HG03159 (cell line): ENCODE measurements around the gene INTS12.

Source experiments
- ATAC-seq: cut with Tn5 transposase; IDR thresholded peaks from one replicate; pipeline ENCODE4 v1.9.1; 2021; ENCODE audit warnings: mild to moderate bottlenecking, moderate library complexity; ENCODE audit not compliant: unreplicated experiment

The INTS12 gene

DNA sequence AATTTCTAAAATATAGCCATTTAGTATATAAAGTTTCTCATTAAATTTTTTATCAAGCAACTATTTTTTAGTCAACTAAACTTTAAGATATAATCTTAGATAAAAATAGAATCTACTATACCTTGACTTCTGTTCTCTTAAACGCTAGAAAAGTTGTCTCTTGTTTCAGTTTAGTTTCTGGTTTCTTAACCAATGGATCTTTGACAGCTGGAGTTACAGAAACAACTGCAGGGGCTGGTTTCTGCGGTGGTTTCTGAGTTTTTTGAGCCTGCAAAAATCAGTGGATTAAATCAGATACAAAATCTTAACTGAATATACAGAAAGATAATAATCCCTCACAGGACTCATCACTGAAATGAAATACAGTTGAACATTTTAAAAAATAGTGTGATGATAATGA, 21.9 kb downstream of the INTS12 start:
- no peak for ATAC-seq

DNA sequence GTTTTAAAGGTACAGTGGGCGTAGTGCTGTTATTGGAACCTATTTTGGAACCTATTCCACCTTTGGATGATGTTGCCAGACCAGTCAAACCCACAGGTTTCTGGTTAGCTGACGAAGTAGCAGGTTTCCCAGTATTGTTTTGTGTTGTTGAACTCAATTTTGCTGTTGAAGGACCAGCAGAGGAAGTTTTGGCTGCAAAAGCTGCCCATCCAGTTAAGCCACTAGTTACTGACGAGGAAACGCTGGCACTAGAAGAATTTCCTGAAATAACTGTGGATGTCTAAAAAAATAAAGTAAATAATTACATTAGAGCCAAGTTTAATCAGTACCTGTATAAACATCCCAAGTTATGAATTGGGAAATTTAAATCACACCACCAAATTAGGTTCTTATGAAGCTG, 25.5 kb downstream of the INTS12 start:
- ATAC-seq, result no peak

DNA sequence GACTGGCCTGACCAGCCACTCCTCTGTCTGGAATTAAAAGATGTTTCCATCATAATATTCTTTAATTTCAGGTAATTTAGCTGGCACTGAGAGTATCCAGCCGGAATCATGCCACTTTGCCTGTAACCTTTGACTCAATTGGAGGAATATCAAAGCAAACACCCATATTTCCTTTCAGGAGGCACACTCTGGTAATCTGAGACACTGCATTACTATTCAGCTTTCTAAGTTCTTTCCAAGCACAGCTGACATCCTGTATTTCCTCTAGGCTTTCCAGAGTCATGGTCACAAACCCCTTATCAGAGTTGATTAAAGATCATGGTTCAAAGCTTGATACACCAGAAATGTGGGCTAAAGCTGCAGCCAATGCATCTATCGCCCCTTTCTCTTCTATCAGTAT, 29.3 kb downstream of the INTS12 start:
- ATAC-seq, result no peak

DNA sequence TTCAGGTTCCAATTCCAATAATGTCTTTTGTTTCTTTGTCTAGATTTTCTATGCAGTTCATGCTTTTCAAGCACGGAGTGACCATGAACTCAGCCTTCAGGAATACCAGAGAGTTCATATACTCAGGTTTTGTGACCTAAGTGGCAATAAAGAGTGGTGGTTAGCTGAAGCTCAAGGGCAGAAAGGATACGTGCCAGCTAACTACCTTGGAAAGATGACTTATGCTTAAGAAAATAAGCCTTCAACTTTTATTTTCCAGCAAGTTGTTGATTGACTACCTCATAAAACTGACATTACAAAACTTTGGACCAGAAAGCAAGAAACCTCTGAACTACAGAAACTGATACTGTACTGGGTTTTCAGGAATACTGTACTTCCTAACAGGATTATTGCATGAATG, 30.8 kb downstream of the INTS12 start:
- no peak for ATAC-seq

DNA sequence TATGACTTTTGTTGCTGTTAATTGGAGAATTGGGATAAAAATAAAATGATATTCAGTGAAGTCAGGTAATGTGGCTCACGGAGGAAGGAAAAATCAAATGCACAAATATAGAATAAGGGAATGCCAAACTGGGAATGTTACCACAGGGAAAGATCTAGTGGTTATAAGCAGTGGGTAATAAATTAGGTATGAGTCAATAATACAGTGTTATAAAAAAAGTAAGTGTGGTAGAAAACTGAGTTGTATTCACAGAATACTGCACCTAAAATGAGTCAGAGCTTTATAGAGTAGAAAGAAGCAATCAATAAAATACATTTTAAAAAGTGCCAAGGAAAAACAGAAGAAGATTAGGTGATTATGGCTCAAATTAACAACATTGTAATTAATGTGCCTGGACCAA, 34.5 kb downstream of the INTS12 start:
- no peak for ATAC-seq

DNA sequence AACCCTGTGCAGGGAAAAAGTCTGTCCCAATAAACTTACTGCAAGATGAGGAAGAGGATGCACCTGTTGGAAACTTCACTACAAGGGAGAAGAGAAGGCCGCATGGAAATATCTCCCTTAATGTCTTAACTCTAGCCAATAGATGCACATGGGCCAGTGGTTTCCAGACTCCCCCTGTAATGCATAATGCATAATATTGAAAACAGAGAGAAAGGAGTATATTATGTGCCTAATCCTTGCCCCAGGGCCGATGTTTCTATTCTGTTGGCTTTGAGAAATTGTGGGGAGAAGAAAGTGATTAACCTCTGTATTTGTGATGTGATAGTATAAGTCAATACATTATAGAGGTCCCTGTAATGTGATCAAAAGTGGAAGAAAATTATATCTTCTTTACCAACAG, 37.2 kb downstream of the INTS12 start:
- no peak for ATAC-seq

DNA sequence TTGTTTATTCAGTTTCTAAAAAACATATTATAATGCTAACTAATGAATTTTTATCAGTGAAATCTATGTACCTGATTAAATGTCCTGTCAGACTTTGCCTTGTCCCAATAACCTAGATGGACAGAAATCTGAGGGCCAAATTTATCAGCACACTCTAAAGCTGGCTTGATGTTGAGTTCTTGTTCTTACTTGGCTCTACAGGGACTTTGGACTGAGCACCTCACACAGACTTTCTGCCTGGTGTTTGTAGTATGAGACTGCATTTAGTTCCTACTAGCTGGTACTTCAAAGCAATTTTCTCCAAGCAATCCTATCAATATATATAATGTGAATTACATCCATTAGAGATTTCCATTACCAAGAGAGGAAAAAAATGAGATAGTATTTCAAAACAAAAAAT, 37.8 kb downstream of the INTS12 start:
- no peak for ATAC-seq

DNA sequence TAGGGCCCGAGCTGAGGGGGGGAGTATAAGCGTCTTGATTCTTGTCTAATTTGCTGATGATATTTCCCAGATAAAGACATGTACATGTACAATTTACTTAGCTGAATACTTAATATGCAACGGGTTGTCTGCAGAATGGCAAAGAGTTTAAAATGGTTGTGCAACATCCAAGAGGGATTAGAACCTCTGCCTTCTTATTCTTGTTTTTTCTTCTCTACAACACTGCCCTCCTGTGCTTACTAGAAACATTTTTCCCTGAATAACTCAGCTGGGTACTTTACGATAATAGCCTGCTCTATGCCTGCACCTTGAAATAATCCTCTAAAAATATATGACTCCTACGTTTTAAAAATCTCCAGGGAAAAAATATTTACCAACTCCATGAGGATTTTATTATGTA, 41.8 kb downstream of the INTS12 start:
- peak; percentile 52 for ATAC-seq

DNA sequence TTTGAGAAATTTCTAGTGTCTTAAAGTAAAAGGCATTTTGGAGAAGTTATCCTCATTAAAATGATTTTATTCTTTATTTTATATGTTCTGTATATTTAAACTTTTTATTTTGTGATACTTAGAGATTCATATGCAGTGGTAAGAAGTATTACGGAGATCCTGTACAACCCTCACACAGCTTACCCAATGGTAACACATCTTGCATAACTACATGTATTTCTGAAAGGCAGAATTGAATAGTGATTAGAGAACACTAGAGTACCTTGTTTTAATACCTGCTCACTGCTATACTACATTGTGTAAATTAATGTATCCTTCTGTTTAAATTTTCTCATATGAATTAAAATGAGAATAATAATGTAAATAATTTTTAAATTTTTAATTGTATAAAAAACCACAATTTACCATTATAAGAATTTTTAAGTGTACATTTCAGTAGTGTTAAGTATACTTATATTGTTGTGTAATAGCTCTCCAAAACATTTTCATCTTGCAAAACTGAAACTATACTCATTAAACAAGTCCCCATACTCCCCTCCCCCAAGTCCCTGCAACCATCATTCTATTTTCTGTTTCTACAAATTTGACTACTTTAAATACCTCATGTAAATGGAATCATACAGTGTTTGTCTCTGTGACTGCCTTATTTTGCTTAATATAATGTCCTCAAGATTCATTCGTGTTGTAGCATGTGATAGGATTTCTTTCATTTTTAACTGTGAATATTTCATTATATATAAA, 45.4 kb downstream of the INTS12 start:
- no peak for ATAC-seq

DNA sequence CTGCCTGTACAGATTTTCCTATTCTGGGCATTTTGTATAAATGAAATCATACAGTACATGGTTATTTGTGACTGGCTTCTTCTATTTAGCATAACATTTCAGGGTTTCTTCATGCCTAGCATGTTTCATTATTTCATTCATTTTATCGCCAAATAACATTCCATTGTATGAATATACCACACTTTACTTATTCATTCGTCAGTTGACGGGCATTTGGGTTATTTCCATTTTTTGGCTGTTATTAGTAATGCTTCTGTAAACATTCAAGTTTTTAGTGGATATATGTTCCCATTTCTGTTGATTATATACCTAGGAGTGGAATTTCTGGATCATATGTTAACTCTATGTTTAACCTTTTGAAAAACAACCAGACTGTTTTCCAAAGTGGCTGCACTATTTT, 47.5 kb downstream of the INTS12 start:
- no peak for ATAC-seq

DNA sequence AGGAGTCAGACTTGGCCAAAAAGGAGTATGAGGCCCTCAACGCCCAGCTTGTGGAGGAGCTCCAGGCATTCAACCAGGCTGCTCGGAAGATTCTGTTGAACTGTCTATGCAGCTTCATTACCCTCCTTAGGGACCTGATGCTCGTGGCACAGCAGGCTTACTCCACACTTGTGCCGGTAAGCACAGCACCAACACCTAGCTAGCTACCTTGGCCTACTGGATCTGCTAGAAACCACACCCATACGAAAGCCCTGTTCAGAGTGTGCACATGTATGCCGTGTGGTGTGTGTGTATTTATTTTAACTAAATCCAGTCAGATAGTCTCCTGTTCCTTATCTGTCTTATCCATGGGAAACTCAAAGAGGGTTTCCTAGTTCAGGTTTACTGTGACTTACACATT, 49.3 kb downstream of the INTS12 start:
- no peak for ATAC-seq

DNA sequence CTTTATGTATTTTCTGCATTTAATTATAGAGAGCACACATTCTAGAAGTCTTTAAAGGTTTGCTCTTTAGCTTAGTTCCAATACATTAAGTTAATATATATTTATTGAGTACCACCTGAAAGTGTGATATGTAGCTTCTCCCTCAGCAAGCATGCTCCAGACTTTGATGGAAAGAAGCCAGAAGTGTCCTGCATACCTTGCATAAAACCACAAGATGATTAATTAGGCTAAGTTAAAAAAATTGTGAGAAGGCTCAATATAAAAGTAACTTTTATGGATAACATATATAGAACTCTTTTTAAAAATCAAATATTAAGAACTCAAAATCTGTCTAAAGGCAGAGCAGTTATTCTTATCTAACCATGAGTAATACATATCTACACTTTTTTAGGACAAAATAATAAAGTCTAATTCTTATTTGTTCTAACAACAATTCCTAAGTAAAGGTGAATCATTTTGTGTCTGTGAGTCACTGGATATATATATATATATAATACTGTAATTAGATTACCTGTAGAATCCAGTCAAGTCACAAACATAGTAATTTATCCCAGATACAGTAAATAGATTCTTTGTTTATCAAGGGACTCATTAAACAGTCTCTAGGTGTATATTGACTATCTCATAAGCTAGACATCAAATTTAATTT, 51.2 kb downstream of the INTS12 start:
- ATAC-seq, result no peak

DNA sequence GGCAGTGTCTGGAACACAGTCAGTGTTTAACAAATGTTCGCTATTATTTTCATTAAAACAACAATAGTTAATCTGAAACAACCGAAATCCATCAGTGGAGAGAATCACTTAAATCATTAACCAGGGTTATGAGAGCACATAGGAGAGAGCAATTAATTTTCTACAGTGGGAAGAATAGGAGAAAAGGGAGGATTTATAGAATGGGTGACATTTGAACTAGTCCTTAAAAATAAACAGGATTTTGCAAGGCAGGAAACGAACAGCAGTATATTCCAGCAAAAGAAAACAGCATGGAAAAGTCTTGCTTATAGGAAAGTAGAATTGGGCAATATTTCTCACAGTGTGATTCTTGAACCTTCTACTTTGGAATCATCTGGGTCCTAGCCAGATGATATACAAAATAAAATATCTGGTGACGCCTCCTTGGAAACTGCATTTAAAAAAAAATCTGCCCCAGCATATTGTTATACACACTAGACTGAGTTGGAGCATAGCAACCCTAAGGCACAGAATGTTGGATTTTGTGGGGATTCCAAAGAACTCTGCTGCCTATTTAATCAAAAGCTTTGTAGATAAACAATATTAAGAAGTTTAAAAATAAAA, 56.1 kb downstream of the INTS12 start:
- no peak for ATAC-seq

DNA sequence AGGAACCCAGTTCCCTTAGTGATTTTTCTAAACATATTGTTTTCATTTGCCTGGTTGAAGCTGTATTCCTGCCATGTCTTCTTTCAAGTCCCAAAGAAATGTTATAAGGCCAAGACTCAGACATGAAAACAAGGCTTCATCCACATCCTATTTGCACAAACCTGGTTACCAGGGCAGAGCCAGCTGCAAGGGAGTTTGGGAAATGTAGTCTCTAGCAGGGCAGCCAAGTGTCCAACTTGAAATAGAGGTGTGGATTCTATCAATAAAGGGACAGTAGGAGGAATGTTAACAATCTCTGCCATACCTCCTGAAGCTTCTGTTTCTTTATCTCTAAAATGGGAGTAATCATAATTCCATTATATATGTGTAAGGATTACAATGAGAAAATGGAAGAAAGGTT, 56.6 kb downstream of the INTS12 start:
- ATAC-seq, result no peak

DNA sequence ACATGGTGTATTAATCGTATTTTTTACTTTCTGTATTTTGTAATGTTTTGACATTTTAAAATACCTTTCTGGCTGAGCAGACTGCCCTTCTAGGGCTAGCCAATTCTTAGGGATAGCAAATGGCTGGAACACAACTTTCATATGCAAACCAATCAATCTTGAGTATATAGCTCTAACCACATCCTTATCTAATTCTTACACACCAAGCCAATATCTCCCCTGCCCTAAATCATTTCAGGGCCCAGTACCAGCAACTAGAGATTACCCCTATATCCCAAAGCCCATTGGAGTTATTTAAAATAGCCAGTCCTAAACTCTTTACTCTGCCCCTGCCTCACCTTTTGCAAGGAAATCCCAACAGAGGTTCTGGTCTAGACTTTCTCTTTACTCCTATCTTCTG, 58.3 kb downstream of the INTS12 start:
- ATAC-seq, result no peak

DNA sequence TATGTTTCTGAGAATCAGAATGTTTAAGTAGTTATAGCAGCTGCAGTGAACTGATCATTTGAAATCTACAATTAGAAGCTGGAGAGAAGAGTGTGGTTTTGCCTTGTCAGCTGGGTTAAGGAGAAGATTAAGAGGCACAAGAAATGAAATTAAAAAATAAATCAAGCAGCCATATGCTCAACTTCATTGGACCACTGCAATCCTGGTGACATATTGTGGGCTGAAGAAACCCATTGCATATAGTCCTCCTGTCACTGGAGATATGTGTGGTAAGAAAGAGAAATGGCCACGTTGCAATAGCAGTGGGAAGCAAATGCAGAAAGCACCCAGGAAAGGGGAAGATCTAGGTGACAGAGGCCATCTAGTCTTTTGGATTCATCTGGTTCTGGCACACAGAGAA, 63.0 kb downstream of the INTS12 start:
- no peak for ATAC-seq

DNA sequence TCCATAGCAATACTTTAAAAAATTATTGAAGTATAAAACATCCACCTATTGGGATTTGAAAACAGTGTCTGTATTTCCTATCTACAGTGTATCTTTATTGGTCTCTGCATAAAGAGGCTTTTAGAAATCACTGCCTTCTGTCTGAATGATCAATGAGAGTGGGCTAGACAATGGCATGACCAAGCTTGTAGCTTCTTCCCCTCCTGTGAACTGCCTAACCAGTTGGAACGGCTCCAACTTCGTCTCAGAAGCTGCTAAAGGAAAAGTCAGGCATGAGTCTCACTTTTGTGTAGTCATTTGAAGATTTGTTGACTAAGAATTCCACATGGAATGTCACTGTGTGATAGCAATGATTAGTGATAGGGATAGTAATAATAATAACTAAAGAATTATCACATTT, 64.2 kb downstream of the INTS12 start:
- no peak for ATAC-seq

DNA sequence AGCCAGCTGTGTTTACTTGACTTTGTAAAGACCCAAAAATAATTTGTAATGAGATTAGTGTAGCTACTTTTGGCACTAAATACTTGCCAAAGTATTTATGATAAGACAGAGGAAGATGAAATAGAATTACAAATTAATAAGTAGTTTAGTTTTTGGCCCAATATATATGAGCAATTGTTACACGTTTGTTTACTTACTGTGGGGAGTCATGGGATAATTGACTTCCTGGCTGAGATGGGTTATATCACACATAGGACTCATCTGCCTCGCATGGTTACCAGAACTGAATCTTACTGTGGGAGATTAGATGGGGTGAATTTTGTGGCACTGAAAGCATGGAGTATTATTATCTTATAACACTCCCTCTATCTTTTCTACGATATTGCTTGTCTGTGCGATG, 66.6 kb downstream of the INTS12 start:
- no peak for ATAC-seq

DNA sequence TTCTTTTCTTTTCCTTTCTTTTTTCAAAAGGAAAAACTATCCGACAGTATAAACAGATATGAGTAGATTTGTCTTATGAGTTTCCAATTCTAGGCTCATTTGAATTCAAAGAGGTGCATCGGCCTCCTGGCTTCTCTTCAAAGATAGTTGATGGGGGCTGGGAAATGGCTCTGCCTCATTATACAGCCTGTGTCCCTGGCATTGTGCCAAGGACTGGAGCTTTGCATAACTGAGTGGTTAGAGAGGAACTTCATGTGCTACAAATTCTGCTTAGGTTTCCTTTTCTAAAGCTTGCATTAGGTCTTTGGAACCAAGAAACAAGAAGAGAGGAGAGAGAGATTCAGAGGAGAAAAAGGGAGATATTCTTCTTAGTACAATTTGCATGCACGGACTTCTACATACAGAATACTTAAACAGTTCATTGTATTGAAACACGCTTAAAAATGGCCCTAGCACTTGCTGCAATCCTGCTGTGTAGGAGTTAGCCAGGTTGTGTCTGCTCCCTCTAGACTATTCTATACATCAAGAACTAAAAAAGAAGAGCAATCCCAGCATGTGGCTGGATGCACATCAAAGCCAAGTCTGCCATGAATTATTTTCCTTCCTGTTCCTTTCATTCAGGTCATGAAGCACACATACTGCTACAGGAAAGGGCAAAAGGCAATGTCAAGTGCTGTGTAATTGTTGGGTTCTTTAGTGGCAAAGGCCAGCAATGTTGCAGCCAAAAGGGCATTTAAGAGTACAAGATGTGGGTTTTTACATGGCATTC, 70.9 kb downstream of the INTS12 start:
- peak; percentile 90 for ATAC-seq

DNA sequence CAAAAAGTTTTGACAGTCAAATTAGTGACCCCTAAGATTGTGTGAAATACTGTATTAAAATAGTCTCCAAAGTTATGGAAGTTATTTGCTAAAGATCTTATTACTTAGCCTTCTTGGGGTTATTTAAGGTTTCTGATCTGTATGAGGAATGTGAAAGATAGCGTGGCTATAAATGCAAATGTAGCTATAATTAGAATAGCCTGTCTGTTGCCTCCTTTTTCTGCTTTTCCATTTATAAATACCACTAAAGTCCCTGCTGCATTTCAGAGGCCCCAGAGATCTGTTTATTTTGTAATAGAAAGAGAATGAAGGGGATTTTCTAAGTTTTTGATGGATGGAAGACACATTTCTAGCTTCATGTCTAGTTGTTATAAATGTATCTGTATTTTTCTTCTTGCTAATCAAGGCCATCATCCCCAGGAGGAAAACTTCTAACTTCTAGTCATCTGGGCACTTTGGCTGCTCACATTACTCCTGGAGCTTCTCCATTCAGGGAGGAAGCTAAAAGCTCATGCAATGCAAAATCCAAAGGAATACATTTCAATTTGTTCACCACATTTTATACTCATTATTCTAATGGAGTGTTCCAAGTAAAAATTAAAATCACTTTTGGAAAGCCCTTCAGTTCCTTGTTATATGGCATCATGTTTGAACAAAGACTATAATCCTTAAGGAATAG, 73.9 kb downstream of the INTS12 start:
- ATAC-seq, result no peak

DNA sequence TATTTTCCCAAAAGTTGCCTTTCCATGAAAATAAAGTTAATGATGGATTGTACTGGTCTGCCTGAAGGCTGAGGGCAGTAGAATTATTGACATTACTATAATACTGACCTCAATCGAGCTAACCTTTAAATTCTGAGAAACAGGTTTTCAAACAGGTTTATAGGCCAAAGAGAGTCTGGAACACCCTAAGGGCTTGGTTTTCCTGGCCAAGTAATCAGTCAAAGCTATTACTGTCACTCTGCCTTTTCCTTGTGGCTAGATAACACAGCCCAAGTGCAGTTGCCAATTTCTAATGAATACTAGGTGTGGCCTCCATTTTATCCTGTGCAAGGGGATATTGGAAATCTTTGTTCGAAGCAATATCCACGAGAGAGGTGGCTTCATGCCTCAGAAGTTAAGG, 75.2 kb downstream of the INTS12 start:
- no peak for ATAC-seq
